ENCODE measurements around the gene ALG13. TPM values are rescaled to one million over a fixed set of nuclear protein-coding genes. Genes with fewer than 3 reads are reported as not detected.
"Not testable (repeated sequence)": the region's sequence is repeated elsewhere in the genome, so short reads cannot be mapped to it uniquely, and the experiment has no call there.

Gene ALG13
- total RNA-seq = 100 to 1,000 TPM in 1 of 3 donors, 10 to 100 TPM in 2; 44.3 to 110 (median 69.5) TPM

GRCh38 chrX:111680988-111681779, at the start of gene ALG13:
ALG13 (plus strand) TSS chrX:111681170; CDS start chrX:111681219, 49 bp downstream.
- H3K4me1 ChIP-seq = no peaks in the 10 kb centered on the region
- peak within 1 kb of the TSS; percentile 68 to 81 (median 79) for H3K4me3 ChIP-seq
- DNase-seq (ENCODE audit: low spot score in 2 of 2) = peak; percentile 83 to 87
- intact Hi-C loops (cut with DNase I; ENCODE audit: low total_unique reads) = no loop called here
- no peaks in the 10 kb centered on the region for H3K9me3 ChIP-seq
- no peaks in the 10 kb centered on the region for H3K36me3 ChIP-seq
- H3K27ac ChIP-seq = peak within 1 kb of the TSS; percentile 98 to 100
- peaks cover 0 to 12% of the 10 kb centered on the region in 2 donors for H3K27me3 ChIP-seq
- TF ChIP-seq, protein P1, sequence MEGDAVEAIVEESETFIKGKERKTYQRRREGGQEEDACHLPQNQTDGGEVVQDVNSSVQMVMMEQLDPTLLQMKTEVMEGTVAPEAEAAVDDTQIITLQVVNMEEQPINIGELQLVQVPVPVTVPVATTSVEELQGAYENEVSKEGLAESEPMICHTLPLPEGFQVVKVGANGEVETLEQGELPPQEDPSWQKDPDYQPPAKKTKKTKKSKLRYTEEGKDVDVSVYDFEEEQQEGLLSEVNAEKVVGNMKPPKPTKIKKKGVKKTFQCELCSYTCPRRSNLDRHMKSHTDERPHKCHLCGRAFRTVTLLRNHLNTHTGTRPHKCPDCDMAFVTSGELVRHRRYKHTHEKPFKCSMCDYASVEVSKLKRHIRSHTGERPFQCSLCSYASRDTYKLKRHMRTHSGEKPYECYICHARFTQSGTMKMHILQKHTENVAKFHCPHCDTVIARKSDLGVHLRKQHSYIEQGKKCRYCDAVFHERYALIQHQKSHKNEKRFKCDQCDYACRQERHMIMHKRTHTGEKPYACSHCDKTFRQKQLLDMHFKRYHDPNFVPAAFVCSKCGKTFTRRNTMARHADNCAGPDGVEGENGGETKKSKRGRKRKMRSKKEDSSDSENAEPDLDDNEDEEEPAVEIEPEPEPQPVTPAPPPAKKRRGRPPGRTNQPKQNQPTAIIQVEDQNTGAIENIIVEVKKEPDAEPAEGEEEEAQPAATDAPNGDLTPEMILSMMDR (IDR thresholded peaks at IDR 0.05) = peak; percentile 60 to 72 (median 67)
- TF ChIP-seq POLR2A (IDR thresholded peaks at IDR 0.05) = peak; percentile 42
- peak; percentile 66 to 80 (median 79) for TF ChIP-seq POLR2AphosphoS5 (IDR thresholded peaks at IDR 0.05)

- H3K27ac ChIP-seq = no peak overlapping the region
- no peak for TF ChIP-seq POLR2A (IDR thresholded peaks at IDR 0.05)
- TF ChIP-seq, protein P1 (IDR thresholded peaks at IDR 0.05) = no peak
- no peak for TF ChIP-seq POLR2AphosphoS5 (IDR thresholded peaks at IDR 0.05)
- H3K4me1 ChIP-seq = no peaks in the 10 kb centered on the region
- no peak overlapping the region for H3K4me3 ChIP-seq
- DNase-seq (ENCODE audit: low spot score in 2 of 2) = no peak
- H3K27me3 ChIP-seq = peaks cover 0 to 5% of the 10 kb centered on the region in 2 donors
- no peaks in the 10 kb centered on the region for H3K36me3 ChIP-seq
- no peaks in the 10 kb centered on the region for H3K9me3 ChIP-seq
- intact Hi-C loops (cut with DNase I; ENCODE audit: low total_unique reads) = no loop called here
These were observed 45.9 kb upstream of the ALG13 start for GRCh38 chrX:111634823-111635729.

DNA sequence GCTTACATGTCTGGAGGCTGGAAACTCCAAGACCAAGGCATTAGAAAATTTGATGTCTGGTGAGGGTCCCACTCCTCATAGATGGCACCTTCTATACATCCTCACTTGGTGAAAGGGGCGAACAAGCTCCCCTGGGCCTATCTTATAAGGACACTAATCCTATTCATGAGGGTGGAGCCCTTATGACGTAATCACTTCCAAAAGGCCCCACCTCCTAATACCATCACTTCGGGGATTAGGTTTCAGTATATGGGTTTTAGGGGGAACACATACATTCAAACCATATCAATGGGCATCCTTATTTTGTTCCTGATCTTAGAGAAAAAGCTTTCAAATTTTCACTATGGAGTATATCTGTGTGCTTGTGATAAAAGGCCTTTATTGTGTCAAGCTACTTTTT, 39.0 kb upstream of the ALG13 start:
- H3K9me3 ChIP-seq = no peaks in the 10 kb centered on the region
- peaks cover 0 to 16% of the 10 kb centered on the region in 2 donors for H3K27me3 ChIP-seq
- no peak for TF ChIP-seq POLR2AphosphoS5 (IDR thresholded peaks at IDR 0.05)
- TF ChIP-seq POLR2A (IDR thresholded peaks at IDR 0.05) = no peak
- TF ChIP-seq, protein P1 (IDR thresholded peaks at IDR 0.05) = no peak
- no peaks in the 10 kb centered on the region for H3K4me1 ChIP-seq
- no peak overlapping the region for H3K27ac ChIP-seq
- DNase-seq (ENCODE audit: low spot score in 2 of 2) = no peak
- H3K36me3 ChIP-seq = no peaks in the 10 kb centered on the region
- H3K4me3 ChIP-seq = no peak overlapping the region
- intact Hi-C loops (cut with DNase I; ENCODE audit: low total_unique reads) = no loop called here

- Histone ChIP-seq H3K9me3 (peaks cover 0 to 11% of the 10 kb centered on the region in 2 donors), H3K27me3 (peaks cover 0 to 20% of the 10 kb centered on the region in 2 donors)
- H3K27ac ChIP-seq; DNase-seq (ENCODE audit: low spot score in 2 of 2); intact Hi-C loops (cut with DNase I; ENCODE audit: low total_unique reads); H3K4me3 ChIP-seq; H3K36me3 ChIP-seq; H3K4me1 ChIP-seq: not testable (repeated sequence)
These were observed 35.8 kb upstream of the ALG13 start for GRCh38 chrX:111645165-111645564.

- DNase-seq (ENCODE audit: low spot score in 2 of 2) = no peak
- no peak overlapping the region for H3K4me3 ChIP-seq
- intact Hi-C loops (cut with DNase I; ENCODE audit: low total_unique reads) = no loop called here
- H3K36me3 ChIP-seq = no peaks in the 10 kb centered on the region
- peaks cover 0 to 11% of the 10 kb centered on the region in 2 donors for H3K9me3 ChIP-seq
- TF ChIP-seq, protein P1 (IDR thresholded peaks at IDR 0.05) = no peak
- TF ChIP-seq POLR2A (IDR thresholded peaks at IDR 0.05) (no peak), POLR2AphosphoS5 (IDR thresholded peaks at IDR 0.05) (no peak)
- no peak overlapping the region for H3K27ac ChIP-seq
- H3K27me3 ChIP-seq = peaks cover 0 to 24% of the 10 kb centered on the region in 2 donors
- H3K4me1 ChIP-seq = no peaks in the 10 kb centered on the region
These were observed 35.4 kb upstream of the ALG13 start for GRCh38 chrX:111645607-111646006.
